Esophagus muscularis mucosa (tissue), 4 donors: ENCODE measurements around the gene EFNA4.
A peak's percentile ranks its signal among the peaks of the same experiment; 100 is the strongest.

Experiments
- EP300 ChIP-seq: sonication (generic); formaldehyde crosslinking; IDR thresholded peaks from one replicate; pipeline ENCODE4 v1.6.1; 2017; ENCODE audit warnings: antibody characterized with exemption
- POLR2A ChIP-seq: fragments of 450-650 bp; IDR thresholded peaks from one replicate; pipeline ENCODE4 v1.6.1; 2017; ENCODE audit warnings: antibody characterized with exemption, moderate library complexity, mild to moderate bottlenecking, low read depth
- POLR2AphosphoS5 ChIP-seq, 2 donors: sonication (generic); formaldehyde crosslinking; IDR thresholded peaks; one replicate each; pipeline ENCODE4 v1.6.1; 2017; ENCODE audit warnings: antibody characterized with exemption in 2 of 2
- TF ChIP-seq, protein P1 (sequence below), 3 experiments: fragments of 200-600 bp in 2 of 3; fragments of 450-650 bp in 1 of 3; sonication (generic) in 2 of 3; IDR thresholded peaks; one replicate each; pipeline ENCODE4 v1.5.1; 2017 to 2019; ENCODE audit warnings: antibody characterized with exemption in 3 of 3, mild to moderate bottlenecking in 2 of 3, moderate library complexity in 1 of 3

DNA sequence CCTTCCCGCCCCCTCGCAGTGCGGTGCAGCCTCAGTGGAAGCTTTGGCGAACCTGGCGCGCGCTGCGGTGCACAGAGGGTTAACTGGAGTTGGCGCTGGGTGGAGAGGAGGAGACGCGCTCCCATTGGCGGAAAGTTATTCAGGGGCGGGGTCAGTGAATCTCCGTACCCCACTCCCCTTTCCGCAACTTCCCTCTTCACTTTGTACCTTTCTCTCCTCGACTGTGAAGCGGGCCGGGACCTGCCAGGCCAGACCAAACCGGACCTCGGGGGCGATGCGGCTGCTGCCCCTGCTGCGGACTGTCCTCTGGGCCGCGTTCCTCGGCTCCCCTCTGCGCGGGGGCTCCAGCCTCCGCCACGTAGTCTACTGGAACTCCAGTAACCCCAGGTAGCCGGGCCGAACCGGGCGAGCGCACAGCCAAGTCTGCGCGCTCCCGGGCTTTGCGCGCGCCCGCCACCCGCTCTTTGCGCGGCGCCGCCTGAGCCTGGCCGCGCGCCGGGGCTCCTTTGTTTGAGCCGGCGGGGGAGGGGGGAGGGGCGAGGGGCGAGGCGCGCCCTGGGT lies at the start of gene EFNA4:
- TF ChIP-seq, protein P1, sequence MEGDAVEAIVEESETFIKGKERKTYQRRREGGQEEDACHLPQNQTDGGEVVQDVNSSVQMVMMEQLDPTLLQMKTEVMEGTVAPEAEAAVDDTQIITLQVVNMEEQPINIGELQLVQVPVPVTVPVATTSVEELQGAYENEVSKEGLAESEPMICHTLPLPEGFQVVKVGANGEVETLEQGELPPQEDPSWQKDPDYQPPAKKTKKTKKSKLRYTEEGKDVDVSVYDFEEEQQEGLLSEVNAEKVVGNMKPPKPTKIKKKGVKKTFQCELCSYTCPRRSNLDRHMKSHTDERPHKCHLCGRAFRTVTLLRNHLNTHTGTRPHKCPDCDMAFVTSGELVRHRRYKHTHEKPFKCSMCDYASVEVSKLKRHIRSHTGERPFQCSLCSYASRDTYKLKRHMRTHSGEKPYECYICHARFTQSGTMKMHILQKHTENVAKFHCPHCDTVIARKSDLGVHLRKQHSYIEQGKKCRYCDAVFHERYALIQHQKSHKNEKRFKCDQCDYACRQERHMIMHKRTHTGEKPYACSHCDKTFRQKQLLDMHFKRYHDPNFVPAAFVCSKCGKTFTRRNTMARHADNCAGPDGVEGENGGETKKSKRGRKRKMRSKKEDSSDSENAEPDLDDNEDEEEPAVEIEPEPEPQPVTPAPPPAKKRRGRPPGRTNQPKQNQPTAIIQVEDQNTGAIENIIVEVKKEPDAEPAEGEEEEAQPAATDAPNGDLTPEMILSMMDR (IDR thresholded peaks at IDR 0.05), result peak in 1 of 3 experiments; percentile 1
- no peak for TF ChIP-seq POLR2A
- peak; percentile 52 to 56 for TF ChIP-seq POLR2AphosphoS5 (IDR thresholded peaks at IDR 0.05)
- no peak for TF ChIP-seq EP300
